GM12872 (cell line): ENCODE data around the gene ZBTB17.

ENCODE experiments used
- CTCF ChIP-seq: IDR thresholded peaks from 3 replicates; pipeline ENCODE4 v1.5.1; 2011; ENCODE audit warnings: low read depth, mild to moderate bottlenecking, low read length, moderate library complexity; ENCODE audit not compliant: insufficient read depth

ZBTB17 gene

DNA sequence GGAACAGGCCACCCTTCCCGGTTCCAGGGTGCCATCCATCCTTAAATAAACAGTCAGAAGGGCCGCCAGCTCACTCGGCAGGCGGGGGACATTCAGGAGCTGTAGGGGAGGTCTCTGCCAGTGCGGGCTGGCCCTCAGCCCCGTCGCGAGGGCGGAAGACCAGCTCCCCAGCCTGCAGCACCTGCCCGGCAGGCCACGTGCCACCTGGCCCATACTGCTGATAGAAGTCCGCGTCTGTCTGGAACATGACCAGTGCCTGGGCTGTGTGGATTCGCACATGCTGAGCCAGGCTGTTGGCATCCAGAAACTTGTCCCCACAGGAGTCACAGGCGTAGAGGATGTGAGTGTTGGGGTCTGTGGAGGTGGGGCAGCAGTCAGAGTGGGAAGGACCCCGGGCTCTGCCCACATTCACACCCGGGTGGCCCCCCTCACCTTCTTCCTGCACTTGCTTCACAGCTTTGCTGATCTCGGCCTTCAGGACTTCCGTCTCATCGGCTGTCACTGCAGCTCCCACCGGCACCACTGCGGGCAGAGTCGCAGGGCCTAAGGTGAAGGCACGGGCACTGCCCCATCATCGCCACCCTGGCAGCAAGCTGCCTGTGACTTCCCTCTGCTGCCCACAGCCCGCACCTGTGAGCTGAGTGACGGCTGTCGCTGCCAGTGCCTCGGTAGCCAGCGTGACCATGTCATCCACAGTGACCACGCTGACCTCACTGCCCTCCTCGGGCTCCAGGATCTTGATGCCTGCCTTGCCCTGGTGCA lies 33.8 kb downstream of the ZBTB17 start:
- no peak for TF ChIP-seq CTCF

DNA sequence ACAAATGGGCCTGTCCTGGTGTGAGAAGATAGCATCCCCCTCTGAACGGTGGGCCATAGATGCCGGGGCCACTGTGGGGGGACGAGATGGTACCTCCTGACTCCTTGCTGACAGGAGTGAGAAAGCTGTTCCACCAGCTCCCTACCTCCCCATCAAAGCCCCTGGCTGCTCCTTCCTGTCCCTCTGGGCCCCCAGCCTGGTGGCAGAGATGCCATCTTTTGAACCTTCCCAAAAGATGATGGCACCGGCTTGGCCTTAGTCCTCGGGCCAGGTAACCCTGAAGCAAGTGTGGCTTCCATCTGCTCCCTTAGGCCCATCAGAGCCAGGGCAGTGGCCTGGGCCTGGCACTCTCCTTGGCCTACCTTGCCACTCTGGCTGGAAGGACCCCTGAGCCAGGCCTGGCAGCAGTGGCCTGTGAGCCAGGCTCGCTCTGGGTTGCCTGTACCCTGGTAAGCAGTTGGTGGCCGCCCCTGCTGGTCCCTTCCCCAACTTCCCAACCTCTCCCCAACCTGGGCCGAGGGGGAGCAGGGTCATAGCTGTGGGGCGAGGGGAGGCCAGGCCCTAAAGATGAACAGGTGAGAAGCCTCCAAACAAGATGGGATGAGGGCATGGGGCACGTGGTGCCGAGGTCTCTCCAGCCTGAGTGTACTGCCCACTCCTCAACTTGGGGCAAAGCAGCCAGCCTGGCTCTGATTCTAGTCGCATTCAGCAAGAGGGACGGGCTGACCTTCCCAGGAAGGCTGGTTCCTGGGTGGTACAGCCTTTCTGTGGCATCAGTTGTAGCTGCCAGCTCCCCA lies 34.7 kb downstream of the ZBTB17 start:
- TF ChIP-seq CTCF, result no peak

DNA sequence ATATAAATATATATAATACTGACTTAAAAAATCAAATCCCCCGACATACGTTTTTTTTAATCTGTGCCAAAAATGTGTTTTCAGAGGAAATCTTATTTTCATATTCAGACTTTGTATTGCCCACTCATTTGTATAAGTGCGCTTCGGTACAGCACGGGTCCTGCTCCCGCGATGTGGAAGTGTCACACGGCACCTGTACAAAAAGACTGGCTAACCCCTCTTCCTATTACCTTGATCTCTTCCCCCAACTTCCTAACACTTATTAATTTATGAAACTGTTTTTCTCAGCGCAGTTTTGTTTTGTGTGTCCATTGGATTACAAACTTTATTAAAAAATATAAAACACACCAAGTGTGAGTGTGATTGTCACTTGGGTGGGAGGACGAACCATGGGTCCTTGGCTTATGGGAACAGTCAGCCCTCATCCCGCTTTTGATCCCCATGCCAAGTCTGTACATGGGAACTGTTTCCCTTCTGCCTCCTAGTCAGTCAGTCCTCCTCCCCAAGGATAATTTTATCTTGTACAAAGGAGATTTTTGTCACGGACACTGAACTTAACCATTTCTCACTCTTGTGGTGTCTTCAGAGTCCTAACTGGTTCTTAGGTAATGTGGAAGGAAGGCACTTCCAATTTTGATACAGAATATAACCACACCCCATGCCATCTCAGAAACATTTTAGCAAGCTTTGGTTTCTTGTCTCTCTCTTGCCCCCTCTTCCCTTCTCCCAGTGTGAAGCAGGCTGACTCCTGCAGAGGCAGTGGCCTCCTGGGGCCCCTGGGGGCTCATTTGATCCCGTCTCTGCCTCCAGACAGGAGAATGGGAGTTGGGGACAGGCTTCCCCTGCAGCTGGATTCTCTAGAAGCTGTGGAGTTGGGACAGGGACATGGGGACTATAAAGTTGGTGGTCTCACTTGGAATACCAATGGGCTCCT lies 35.5 kb downstream of the ZBTB17 start:
- no peak for TF ChIP-seq CTCF

DNA sequence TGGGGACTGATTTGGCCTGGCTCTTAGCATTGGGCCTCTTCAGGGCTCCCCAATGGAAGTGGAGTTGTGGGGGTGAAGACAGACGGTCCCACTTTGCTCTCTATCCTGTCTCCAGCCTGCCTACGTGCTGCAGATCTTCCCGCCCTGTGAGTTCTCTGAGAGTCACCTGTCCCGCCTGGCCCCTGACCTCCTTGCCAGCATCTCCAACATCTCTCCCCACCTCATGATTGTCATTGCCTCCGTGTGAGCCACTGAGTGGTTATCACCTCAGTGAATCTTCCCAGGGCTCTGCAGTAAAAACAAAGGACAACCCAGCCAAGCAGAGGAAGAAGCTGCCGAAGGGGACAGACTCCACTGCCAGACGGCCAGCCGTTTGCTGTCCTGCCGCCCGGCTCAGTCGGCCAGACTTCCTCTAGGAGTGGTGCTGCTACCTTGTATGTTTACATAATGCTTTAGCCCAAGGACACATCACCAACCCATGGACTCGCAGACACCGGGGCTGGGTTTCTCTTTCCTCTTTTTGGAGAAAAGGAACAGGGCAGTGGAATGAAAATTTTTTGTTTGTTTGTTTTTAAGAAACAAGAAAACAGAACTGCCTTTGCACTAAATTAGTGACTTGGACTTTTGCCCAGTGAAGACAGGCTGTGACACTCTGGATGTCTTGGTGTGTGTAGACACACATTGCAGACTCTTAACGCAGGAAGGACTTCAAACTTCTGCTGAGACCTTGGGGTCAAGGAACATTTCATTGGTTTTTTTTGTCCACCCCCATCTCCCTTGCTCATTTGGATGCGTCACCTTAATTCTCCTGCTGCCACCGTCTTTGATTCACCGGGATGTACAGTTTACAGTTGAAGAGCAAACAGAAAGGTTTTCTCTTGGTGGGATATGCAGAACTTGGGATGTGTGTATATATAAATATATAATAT lies 36.5 kb downstream of the ZBTB17 start:
- no peak for TF ChIP-seq CTCF

DNA sequence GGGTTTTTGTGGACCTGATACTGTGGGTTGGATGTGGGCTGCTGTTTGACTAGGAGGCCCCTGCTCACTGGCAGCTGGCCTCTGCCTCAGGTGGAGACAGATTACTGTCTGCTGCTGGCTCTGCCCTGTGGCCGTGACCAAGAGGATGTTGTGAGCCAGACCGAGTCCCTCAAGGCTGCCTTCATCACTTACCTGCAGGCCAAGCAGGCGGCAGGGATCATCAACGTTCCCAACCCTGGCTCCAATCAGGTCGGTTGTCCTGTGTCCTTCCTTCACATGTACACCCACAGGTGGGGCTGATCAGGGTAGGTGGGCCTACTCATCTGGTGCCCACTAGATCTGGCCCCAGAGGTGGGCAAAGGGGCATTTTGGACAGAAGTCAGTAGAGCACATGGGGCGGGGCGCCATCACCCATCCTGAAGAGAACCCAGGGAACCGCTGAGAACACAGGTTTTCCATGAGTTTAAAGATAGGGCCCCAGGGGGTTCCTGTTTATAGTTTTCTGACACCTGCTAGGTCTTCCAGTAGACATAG lies 37.2 kb downstream of the ZBTB17 start:
- no peak for TF ChIP-seq CTCF

DNA sequence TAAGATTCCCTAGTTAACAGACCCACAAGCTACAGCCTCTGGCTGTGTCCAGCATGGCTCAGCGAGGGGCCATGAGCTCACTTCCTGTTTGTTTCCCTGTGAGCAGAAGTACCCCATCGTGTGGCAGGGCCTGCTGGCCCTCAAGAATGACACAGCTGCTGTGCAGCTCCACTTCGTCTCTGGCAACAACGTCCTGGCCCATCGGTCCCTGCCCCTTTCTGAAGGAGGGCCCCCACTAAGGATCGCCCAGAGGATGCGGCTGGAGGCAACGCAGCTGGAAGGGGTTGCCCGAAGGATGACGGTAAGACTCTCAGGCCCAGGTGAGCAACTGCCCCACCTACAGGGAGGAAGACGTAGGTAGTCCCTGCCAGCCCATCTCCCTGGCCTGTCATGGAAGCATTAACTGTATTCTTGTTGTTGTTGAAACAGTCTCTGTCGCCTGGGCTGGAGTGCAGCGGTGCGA lies 38.2 kb downstream of the ZBTB17 start:
- 0 out of 3 replicates have a peak, but pooled peaks have one; percentile 14 for TF ChIP-seq CTCF
